GM12865 (cell line): ENCODE measurements around the gene LRRC4B.

ENCODE experiments used
- DNase-seq: peaks from one replicate; pipeline ENCODE4 v3.0.0; 2010; ENCODE audit warnings: low read depth
- H3K4me3 ChIP-seq: 2 replicates; pipeline ENCODE4 v1.5.1; 2011; ENCODE audit warnings: mild to moderate bottlenecking, low read depth, low read length, control low read depth
- CTCF ChIP-seq: IDR thresholded peaks from 2 replicates; pipeline ENCODE4 v1.5.1; 2011; ENCODE audit warnings: low read length, control low read depth, low read depth, inconsistent platforms; ENCODE audit not compliant: insufficient read depth; ENCODE audit errors: missing control alignments

LRRC4B gene

GRCh38 chr19:50516964-50517703 lies 51.1 kb downstream of the LRRC4B start:
- DNase-seq, result no peak
- no peak for TF ChIP-seq CTCF
- H3K4me3 ChIP-seq, result no peak overlapping the region

GRCh38 chr19:50516456-50516855 lies 51.8 kb downstream of the LRRC4B start:
- H3K4me3 ChIP-seq, result no peak overlapping the region
- TF ChIP-seq CTCF, result no peak
- DNase-seq, result no peak

GRCh38 chr19:50515168-50515561 lies 53.1 kb downstream of the LRRC4B start:
- TF ChIP-seq CTCF, result no peak
- no peak for DNase-seq
- no peak overlapping the region for H3K4me3 ChIP-seq

GRCh38 chr19:50514346-50515167 lies 53.7 kb downstream of the LRRC4B start:
- TF ChIP-seq CTCF, result no peak
- DNase-seq, result no peak

GRCh38 chr19:50513746-50514345 lies 54.4 kb downstream of the LRRC4B start, which contains the start of gene ASPDH:
ASPDH (minus strand) TSS chr19:50513913; CDS start chr19:50513823, 90 bp downstream.
- TF ChIP-seq CTCF, result no peak
- no peak for DNase-seq
- no peak within 1 kb of the TSS for H3K4me3 ChIP-seq

More at GRCh38 chr19:50514346-50515167, 53.7 kb downstream of the LRRC4B start:
- no peak overlapping the region for H3K4me3 ChIP-seq

GRCh38 chr19:50512999-50513745 lies 55.1 kb downstream of the LRRC4B start:
- no peak for DNase-seq
- TF ChIP-seq CTCF, result no peak
- H3K4me3 ChIP-seq, result no peak overlapping the region
